HG02763 (cell line): ENCODE measurements around the gene ZNF627.
"Not testable (repeated sequence)": the region's sequence is repeated elsewhere in the genome, so short reads cannot be mapped to it uniquely, and the experiment has no call there.

Source experiments
- ATAC-seq: cut with Tn5 transposase; IDR thresholded peaks from one replicate; pipeline ENCODE4 v1.9.1; 2021; ENCODE audit warnings: mild to moderate bottlenecking, moderate library complexity; ENCODE audit not compliant: unreplicated experiment

The ZNF627 gene

DNA sequence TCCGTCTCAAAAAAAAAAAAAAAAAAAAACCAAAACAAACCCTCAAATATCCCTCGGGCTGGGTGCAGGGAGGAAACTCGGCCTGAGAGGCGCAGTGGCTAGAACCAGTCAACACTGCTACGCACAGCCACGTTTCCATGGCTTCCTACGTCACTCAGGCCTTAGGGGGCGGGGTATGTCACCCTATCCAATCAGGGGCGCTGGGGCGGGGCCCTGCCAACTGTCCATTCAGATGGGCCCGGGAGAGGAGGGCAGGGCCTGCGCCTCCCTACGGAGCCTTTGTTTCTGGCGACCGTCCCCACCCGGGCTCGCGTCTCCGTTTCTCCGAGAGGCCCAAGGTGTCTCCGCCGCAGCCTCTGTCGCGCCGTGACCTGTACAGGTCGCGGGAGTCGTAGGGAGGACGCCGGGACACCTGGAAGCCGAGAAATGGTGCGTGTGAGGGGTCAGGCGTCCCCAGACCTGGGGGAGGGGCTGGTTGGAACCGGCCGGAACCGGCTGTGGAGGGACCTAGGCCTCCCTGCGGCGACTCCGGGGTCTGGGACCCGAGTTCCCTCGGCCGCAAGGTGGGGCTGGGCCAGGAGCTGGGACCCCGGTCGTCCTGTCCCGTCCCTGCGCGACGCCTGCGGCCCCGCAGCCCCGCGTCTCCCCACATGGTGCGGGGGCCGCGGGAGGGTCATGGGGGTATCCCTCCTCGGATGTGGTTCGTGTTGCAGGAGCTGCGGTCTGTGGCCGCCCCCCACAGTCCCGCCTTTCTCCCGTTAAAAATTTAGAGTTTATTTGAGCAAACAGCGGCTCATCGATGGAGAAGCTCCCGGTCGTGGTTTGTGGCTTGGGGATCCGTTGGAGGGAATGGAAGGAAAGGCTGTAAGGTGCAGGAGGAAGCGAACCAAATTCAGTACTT lies at the start of gene ZNF627:
Gene ZNF627 (plus strand): TSS at position 282 of the 901 bp plus-strand sequence. CDS start 145 bp downstream, at position 427.
- ATAC-seq: peak; percentile 97

DNA sequence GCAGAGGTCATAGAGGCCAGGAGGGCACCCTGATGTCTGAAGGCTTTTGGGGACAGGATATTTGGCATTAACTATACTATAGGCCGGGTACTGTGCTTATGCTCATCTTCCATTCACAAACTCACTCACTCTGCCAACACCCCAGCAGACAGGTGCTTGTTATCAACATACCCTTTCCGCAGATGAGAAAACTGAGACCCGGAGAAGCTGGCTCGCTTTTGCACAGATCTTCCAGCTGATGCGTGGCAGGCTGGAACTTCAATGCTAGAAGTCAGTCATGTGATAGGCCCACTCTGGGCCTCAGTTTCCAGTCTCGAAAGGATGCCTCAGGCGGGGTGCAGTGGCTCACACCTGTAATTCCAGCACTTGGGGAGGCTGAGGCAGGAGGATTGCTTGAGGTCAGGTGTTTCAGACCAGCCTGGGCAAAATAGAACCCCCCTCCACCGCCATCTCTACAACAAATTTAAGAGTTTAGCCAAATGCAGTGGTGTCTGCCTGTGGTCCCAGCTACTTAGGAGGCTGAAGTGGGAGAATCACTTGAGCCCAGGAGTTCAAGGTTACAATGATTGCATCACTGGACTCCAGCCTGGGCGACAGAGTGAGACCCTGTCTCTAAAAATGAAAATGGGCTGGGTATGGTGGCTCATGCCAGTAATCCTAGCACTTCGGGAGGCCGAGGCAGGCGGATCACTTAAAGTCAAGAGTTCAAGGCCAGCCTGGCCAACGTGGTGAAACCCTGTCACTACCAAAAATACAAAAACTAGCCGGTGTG lies 49.2 kb upstream of the ZNF627 start:
- no peak for ATAC-seq

DNA sequence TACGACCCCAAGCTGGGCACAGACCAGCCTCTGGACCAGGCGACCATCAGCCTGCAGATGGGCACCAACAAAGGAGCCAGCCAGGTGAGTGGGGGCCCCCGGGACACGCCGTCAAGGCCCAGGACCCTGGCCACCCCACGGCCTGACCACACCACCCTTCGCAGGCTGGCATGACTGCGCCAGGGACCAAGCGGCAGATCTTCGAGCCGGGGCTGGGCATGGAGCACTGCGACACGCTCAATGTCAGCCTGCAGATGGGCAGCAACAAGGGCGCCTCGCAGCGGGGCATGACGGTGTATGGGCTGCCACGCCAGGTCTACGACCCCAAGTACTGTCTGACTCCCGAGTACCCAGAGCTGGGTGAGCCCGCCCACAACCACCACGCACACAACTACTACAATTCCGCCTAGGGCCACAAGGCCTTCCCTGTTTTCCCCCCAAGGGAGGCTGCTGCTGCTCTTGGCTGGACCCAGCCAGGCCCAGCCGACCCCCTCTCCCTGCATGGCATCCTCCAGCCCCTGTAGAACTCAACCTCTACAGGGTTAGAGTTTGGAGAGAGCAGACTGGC lies 47.8 kb upstream of the ZNF627 start:
- no peak for ATAC-seq

DNA sequence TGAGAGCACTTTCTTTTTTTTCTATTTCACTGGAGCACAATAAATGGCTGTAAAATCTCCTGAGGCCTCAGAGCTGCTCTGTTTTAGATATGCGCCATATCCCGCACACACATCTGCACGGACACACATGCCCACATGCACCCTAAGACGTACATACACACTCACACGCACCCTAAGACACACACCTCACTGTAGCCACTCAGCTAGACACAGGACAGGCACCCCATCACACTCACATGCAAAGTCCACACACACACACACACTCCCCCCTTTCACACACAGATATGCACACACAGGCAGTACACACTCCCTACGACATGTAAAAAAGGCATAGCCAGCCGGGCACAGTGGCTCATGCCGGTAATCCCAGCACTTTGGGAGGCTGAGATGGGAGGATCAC lies 47.0 kb upstream of the ZNF627 start:
- ATAC-seq: no peak

DNA sequence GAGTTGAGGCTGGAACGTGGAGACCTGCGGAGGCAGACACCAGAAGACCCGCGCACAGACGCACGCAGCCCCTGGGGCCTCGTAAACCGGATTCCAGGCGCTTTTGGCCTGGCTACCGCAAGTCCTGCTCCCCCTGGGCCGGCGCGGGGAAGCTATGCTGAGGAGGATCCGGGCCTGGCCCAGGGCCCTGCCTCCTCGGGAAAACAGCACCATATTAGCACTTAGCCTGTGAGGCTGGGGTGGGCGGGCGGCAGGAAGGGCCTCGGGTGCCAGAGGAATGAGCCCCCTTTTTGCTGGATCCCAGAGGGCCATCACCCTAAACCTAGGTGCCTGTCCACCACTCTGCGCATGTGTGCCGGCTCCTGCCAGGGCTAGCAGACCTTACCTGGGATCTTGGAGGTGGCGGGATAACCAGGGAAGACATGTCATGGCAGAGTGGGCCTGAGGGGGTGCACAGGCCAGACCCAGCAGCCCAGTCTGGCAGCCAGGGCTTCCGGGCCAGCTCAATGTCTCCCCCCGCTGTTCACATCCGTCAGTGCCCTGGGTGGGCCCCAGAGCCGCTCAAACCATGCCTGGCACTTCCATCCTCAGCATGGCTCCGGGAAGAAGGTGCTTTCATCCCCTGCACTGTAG lies 45.6 kb upstream of the ZNF627 start:
- no peak for ATAC-seq

DNA sequence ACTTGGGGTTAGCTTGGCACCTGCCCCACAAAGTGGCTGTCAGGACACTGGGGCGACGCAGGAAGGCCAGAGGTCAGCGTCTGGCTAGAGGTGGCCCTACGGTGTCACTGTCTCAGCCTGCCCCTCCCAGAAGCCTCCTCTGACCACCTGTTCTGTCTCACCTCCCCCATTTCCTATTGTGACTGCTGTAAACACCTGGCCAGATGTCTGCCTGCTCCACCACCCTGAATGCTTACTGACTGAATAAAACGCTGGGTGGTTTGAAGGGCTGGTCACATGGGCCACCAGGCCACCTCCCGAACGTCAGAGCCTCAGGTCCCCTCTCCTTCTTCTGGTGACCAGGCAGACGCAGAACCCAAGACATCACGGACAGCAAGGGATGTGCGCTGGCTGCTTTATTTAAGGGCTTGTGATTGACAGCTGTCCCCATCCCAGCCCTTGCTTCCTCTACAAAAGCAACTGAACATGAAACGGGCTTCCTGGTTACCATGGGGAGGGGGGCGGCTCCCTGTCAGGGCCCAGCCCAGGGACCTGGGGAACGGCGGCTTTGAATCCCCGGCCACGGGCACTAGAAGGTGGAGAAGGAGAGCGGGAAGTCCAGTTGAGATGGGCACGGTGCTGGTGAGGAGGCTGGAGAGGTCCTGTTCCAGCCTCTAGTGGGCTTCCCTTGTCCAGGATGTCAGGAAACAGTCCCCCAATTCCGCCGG lies 44.5 kb upstream of the ZNF627 start:
- no peak for ATAC-seq

DNA sequence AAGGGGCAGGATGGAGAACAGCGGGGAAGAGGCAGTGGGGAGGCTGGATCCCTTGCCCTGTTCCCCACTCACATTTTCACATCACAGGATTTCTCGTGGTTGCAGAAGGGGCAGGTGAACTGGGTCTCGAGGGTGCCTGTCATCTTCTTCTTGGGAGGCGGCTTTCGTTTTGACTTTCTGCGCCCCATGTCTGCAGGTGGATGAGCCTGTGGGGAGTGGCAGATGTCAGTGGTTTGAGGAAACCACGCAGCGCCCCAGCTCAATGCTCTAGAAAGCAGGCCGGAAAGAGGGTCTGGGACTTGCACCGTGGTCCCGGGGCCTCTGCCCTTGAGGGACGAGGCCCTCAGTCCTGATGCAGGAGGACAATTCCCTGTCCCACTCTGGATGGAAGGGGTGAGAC lies 43.1 kb upstream of the ZNF627 start:
- ATAC-seq: no peak

DNA sequence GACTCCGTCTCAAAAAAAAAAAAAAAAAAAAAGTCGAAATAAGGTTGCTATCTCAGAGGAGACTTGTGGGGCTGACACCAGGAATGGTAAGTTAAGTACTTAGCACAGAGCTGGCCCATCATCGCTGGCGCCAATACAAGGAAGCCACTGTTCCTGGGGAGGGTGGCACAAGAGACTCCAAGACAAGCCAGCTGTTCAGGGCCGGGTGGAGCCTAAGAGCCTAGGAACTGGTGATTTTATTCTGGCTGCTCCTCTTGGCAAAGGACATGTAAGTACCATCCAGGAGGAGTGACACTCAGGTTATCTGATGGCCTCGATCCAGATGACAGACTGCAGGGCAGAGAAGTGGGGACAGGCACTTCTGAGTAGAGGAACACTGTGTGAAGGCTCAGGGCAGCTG lies 42.0 kb upstream of the ZNF627 start:
- no peak for ATAC-seq

DNA sequence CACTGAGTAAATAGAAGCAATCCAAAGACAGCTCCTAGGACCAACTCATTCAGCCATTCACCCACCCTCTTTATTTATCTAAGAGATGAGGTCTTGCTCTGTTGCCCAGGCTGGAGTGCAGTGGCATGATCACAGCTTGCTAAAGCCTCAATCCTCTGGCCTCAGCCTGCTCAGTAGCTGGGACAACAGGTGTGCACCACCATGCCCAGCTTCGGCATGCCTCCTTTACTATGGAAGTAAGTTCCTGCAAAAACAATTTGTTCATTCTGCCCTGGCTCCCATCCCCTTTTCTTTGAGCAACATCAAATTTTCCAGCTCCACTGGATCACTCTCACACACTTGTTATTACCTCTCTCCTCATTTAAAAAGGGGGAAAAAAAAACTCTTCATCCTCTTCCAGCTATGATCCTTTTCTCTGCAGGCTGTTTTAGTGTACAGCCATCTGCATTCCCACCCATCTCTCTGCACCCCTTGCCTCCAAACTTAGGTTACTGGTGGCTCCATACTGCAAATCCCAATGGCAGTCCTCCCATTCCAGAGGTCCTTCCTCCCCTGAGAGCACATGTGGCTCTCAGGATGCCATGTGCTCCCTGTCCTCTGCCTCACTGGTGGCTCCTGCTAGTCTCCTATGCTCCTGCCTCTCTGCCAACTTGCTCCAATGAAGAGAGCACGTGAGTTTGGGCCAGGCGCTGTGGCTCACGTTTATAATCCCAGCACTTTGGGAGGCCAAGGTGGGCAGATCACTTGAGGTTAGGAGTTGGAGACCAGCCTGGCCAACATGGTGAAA lies 40.5 kb upstream of the ZNF627 start:
- no peak for ATAC-seq

DNA sequence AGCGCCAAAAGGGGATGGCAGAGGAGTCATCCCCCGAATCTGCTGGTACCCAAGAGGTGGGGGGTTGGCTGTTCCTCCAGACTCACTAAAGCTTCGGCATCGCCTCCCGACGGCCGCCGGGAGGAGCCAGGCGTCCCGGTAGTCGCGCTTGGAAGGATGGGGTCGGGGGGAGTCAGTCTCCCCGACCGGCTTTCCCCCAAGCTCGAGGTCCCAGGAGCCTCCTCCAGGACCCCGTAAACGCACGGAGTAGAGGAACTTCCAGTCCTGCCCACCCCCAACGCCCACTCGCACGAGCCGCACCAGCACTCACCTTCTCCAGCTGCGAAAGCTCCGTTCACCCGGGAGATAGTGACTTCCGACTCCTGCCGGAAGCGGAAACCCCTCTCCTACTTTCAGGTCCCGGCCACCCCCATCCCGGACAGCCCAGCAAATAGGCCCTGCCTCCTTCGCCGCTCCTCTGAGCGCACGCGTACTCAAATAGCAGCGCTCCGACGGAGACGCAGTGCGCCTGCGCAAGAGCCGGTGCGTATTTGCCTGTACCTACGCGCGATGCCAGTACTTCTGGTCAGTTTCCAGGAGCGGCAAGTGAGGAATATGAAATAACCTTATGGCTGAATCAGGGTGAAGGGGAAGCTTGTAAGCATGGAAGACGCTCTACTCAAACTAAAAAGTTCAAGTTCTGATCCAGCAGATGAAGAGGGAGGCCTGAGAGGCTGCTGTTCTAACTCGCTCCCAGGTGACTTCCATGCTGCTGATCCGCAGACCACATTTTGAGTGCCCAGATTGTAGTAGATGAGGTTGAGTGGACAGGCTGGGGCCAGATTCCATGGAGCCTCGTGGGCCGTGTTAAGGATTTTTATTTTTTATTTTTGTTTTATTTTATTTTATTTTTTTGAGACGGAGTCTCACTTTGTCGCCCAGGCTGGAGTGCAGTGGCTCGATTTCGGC lies 38.1 kb upstream of the ZNF627 start, which contains the start of gene ELOF1:
Gene ELOF1 (minus strand): TSS at position 350 of the 948 bp plus-strand sequence. CDS start 4,883 bp downstream, outside the sequence.
- peak; percentile 77 for ATAC-seq

DNA sequence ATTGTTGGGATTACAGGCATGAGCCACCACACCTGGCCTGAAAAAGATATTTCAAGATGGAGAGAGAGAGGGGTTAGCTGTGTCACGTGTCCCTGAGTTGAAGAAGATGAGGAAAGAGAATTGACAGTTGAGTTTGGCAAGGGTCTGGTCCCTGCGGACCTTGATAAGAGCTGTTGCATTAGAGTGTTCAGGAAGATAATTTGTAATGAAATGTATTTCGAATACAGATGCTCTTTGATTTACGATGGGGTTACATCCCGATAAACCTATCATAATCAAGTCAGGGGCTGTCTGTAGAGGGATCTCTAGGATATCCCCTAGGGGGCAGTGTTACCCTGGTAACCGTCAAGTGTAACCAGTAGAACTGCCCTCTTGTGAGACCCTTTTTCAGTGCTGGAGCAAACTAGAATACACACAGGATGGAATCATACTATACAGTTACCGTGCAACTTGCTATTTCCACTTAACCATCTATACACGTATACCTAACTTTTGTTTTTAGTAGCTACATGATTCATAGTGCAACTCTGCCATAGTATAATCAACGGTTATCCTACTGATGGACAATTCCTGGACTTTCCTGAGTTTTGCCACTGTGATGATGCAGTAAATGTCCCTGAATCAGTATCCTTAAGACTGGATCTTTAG lies 36.8 kb upstream of the ZNF627 start:
- no peak for ATAC-seq

DNA sequence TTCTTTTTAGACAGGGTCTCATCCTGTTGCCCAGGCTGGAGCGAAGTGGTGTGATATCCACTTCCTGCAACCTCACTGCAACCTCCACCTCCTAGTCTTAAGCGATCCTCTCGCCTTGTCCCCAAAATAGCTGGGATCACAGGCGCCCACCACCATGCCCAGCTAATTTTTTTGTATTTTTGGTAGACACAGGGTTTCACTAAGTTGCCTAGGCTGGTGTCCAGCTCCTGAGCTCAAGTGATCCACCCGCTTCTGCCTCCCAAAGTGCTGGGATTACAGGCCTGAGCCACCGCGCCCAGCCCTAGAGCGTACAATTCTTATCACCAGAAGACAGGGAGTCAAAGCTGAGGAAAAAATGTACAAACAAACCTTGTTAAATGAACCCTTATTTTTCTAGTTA lies 33.8 kb upstream of the ZNF627 start:
- ATAC-seq: no peak

DNA sequence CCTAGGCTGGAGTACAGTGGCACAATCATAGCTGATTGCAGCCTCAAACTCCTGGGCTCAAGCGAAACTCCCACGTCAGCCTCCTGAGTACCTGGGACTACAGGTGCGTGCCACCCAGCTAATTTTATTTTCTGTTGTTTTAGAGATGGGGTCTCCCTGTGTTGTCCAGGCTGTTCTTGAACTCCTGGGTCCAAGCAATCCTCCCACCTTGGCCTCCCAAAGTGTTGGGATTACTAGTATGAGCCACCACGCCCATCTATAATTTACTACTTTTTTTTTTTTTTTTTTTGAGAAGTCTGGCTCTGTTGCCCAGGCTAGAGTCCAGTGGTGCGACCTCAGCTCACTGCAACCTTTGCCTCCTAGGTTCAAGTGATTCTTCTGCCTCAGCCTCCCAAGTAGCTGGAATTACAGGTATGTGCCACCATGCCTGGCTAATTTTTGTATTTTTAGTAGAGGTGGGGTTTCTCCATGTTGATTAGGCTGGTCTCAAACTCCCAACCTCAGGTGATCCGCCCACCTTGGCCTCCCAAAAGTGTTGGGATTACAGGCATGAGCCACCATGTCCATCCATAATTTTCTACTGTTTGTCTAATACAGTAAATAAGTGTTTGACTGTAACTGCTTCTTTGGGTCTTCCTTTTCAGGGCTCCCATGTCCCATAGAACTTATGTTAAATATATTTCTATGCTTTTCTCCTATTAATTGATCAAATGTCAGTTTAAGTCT lies 33.0 kb upstream of the ZNF627 start:
- ATAC-seq: not testable (repeated sequence)

DNA sequence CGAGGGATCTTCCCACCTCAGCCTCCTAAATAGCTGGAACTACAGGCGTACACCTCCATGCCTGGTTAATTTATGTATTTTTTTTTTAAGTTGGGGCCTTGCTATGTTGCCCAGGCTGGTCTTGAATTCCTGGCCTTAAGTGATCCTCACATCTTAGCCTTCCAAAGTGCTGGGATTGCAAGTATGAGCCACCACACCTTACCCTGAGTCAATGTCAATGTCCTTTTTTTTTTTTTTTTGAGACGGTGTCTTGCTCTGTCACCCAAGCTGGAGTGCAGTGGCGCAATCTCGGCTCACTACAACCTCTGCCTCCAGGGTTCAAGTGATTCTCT lies 31.7 kb upstream of the ZNF627 start:
- not testable (repeated sequence) for ATAC-seq

DNA sequence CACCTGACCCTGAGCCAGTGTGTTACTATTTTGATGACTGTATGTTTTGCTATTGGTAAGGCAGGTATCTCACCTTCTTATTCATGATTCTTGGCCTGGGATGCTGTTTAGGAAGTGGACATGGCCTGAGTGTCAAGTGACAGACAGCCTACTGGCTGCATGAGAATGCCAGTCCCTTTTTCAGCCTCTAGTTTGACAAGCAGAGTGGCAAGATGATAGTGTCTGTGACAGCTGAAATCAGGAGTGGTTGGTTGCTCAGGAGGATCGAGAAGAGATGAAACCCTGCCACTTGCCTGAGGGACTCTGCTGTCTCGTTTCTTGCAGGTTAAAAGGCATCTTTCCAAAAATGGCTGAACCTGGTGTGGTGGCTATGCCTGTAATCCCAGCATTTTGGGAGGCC lies 31.1 kb upstream of the ZNF627 start:
- no peak for ATAC-seq

DNA sequence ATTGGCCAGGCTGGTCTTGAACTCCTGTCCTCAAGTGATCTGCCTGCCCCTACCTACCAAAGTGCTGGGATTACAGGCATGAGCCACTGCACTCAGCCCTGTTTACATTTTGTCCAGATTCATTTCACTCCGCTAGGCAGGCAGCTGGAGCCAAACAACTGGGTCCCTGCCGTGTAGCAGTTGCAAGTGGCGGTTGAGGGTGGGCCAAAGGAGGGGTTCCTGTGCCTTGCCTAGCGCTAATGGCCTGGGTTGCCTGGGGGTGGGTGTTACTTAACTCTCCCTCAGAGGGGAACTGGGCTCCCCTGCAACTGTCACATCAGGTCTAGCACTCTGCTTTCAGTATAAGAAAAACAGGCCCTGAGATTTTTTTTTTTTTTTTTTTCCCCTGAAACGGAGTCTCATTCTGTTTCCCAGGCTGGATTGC lies 27.2 kb upstream of the ZNF627 start:
- no peak for ATAC-seq

DNA sequence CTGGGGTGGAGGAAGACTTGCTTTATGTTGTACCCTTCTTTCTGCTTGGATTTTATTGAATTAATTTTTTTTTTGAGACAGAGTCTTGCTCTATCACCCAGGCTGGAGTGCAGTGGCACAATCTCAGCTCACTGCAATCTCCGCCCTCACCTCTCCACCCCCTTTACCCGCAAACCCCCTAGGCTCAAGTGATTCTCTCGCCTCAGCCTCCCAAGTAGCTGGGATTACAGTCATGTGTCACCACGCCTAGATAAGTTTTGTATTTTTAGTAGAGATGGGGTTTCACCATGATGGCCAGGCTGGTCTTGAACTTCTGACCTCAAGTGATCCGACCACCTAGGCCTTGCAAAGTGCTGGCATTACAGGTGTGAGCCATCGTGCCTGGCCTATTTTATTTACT lies 23.9 kb upstream of the ZNF627 start:
- ATAC-seq: not testable (repeated sequence)
